ENCODE results near the gene SEC24C. TPM values are rescaled to one million over a fixed set of nuclear protein-coding genes. Genes with fewer than 3 reads are reported as not detected.
"Not testable (repeated sequence)": the region's sequence is repeated elsewhere in the genome, so short reads cannot be mapped to it uniquely, and the experiment has no call there.

SEC24C gene, protein sequence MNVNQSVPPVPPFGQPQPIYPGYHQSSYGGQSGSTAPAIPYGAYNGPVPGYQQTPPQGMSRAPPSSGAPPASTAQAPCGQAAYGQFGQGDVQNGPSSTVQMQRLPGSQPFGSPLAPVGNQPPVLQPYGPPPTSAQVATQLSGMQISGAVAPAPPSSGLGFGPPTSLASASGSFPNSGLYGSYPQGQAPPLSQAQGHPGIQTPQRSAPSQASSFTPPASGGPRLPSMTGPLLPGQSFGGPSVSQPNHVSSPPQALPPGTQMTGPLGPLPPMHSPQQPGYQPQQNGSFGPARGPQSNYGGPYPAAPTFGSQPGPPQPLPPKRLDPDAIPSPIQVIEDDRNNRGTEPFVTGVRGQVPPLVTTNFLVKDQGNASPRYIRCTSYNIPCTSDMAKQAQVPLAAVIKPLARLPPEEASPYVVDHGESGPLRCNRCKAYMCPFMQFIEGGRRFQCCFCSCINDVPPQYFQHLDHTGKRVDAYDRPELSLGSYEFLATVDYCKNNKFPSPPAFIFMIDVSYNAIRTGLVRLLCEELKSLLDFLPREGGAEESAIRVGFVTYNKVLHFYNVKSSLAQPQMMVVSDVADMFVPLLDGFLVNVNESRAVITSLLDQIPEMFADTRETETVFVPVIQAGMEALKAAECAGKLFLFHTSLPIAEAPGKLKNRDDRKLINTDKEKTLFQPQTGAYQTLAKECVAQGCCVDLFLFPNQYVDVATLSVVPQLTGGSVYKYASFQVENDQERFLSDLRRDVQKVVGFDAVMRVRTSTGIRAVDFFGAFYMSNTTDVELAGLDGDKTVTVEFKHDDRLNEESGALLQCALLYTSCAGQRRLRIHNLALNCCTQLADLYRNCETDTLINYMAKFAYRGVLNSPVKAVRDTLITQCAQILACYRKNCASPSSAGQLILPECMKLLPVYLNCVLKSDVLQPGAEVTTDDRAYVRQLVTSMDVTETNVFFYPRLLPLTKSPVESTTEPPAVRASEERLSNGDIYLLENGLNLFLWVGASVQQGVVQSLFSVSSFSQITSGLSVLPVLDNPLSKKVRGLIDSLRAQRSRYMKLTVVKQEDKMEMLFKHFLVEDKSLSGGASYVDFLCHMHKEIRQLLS
- total RNA-seq, result 59.4 and 60.2 TPM in 2 replicates
- polyA plus RNA-seq, result 46.8 and 47.6 TPM in 2 replicates

DNA sequence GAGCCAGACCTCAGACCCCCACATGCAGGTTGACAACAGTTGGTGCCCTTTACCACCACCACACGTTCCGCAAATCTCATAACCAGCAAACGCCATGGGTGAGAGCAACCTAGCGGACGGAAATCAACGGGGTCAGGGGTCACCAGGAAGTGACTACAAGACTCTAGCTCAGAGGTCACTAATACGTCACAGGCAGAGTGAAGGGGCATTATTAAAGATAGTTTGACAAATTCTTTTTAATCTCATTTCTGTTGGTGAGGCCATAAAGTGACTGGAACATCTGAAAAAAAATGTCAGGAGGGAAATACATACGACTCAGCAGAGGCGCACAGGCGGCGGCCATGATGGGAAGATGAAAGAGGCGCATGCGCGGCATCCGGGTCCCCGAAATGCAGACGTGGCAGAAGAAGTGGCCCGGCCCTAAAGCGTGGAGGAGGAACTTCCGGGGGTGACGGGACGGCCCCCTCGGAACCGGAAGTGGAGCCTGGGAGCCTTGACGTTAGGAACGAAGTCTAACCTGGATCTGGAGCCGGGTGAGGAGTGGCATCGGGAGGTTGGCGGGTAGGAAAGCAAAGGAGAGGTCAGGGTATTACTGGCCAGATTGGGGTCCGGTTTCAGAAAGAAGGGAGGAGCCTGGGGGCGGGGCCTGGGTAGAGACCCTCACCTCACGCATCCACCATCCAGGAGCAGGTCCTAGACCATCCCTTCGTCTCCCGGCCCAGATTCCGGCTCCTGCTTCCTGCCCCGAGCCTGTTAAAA lies at the start of gene SEC24C:
TSS of gene SEC24C (plus strand) at position 468 of the 759 bp plus-strand sequence. CDS start 2,461 bp downstream, outside the sequence.
- TF ChIP-seq, protein P1, sequence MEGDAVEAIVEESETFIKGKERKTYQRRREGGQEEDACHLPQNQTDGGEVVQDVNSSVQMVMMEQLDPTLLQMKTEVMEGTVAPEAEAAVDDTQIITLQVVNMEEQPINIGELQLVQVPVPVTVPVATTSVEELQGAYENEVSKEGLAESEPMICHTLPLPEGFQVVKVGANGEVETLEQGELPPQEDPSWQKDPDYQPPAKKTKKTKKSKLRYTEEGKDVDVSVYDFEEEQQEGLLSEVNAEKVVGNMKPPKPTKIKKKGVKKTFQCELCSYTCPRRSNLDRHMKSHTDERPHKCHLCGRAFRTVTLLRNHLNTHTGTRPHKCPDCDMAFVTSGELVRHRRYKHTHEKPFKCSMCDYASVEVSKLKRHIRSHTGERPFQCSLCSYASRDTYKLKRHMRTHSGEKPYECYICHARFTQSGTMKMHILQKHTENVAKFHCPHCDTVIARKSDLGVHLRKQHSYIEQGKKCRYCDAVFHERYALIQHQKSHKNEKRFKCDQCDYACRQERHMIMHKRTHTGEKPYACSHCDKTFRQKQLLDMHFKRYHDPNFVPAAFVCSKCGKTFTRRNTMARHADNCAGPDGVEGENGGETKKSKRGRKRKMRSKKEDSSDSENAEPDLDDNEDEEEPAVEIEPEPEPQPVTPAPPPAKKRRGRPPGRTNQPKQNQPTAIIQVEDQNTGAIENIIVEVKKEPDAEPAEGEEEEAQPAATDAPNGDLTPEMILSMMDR (IDR thresholded peaks at IDR 0.05; ENCODE audit: poor library complexity), result no peak
- TF ChIP-seq EZH2 (IDR thresholded peaks at IDR 0.05; ENCODE audit: borderline replicate concordance) (no peak), EZH2phosphoT487 (IDR thresholded peaks at IDR 0.05; ENCODE audit: low read depth, severe bottlenecking, unreplicated experiment) (no peak)
- no peaks in the 10 kb centered on the region for H4K20me1 ChIP-seq (ENCODE audit: insufficient read depth, poor library complexity, severe bottlenecking)
- peak within 1 kb of the TSS; percentile 97 for H3K27ac ChIP-seq
- H3K4me2 ChIP-seq, result peak within 1 kb of the TSS; percentile 93
- no peaks in the 10 kb centered on the region for H3K9me2 ChIP-seq (replicated peaks; ENCODE audit: insufficient read depth)
- peaks cover 74% of the 10 kb centered on the region for H3K79me2 ChIP-seq
- no peaks in the 10 kb centered on the region for H3K9me3 ChIP-seq (ENCODE audit: low read depth)
- peak within 1 kb of the TSS; percentile 67 for H2AFZ ChIP-seq
- H3K4me1 ChIP-seq (ENCODE audit: insufficient read depth), result peaks cover 19% of the 10 kb centered on the region
- peak; percentile 98 for DNase-seq (ENCODE audit: low spot score)
- peak within 1 kb of the TSS; percentile 72 for H3K4me3 ChIP-seq
- H3K27me3 ChIP-seq, result no peaks in the 10 kb centered on the region
- 1% methylated on average over 36 of the region's 36 CpGs for WGBS (ENCODE audit: low lambda C conversion rate, missing lambda C conversion rate)
- H3K36me3 ChIP-seq (replicated peaks; ENCODE audit: insufficient read depth, low read depth), result no peaks in the 10 kb centered on the region

DNA sequence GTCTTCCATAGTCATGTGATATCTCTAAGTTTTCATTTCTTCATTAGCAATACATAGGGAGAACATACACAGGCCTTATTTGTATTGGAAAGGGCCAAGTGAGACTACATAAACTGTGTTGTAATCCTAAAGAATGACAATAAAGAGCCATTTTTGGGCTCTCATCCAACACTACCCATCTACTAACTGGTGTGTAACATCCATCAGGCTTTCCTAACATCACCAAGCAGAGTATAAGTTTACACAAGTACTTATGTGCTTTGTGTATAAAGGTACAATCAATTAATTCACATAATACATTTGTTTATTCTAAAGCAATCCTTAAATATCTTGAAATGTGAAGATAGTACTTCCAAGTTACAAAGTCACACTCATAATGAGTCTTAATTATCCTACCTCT lies 48.9 kb upstream of the SEC24C start:
- not testable (repeated sequence) for H3K9me2 ChIP-seq (replicated peaks; ENCODE audit: insufficient read depth); H3K4me2 ChIP-seq; H3K27ac ChIP-seq; H3K4me3 ChIP-seq; H2AFZ ChIP-seq; H3K4me1 ChIP-seq (ENCODE audit: insufficient read depth); DNase-seq (ENCODE audit: low spot score); H4K20me1 ChIP-seq (ENCODE audit: insufficient read depth, poor library complexity, severe bottlenecking); H3K79me2 ChIP-seq; H3K9me3 ChIP-seq (ENCODE audit: low read depth); H3K36me3 ChIP-seq (replicated peaks; ENCODE audit: insufficient read depth, low read depth); H3K27me3 ChIP-seq

DNA sequence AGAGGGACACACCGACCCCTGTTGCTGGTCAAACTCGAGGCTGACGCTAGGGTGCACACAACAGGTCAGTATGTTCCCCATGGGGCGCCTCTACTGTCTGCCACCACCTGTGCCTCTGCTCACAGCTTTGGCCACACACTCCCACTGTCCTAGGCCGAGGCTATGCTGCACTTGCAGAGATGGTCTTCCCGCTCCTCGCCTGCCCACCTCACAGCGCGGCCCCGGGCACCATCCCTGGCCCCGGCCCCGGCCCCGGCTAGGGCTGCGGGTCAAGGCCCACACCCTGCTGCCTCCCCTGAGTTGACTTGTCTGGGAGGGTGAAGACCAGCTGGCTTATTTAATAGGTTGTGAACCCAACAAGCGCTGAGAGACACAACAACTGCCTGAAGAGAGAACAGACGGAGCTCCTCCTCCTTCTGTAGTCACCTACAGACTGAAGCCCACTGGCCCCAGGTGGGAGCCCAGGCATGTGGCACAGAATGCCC lies 46.5 kb upstream of the SEC24C start, which contains the start of gene AGAP5:
TSS of gene AGAP5 (minus strand) at position 435 of the 485 bp plus-strand sequence. CDS start at position 81, 354 bp downstream.
- 99% methylated on average over 11 of the region's 16 CpGs for WGBS (ENCODE audit: low lambda C conversion rate, missing lambda C conversion rate)
- not testable (repeated sequence) for H3K27ac ChIP-seq; DNase-seq (ENCODE audit: low spot score); H3K9me2 ChIP-seq (replicated peaks; ENCODE audit: insufficient read depth); H3K79me2 ChIP-seq; H3K9me3 ChIP-seq (ENCODE audit: low read depth); H2AFZ ChIP-seq; H3K4me3 ChIP-seq; H3K4me2 ChIP-seq; H3K36me3 ChIP-seq (replicated peaks; ENCODE audit: insufficient read depth, low read depth); H3K4me1 ChIP-seq (ENCODE audit: insufficient read depth); H3K27me3 ChIP-seq; H4K20me1 ChIP-seq (ENCODE audit: insufficient read depth, poor library complexity, severe bottlenecking)

DNA sequence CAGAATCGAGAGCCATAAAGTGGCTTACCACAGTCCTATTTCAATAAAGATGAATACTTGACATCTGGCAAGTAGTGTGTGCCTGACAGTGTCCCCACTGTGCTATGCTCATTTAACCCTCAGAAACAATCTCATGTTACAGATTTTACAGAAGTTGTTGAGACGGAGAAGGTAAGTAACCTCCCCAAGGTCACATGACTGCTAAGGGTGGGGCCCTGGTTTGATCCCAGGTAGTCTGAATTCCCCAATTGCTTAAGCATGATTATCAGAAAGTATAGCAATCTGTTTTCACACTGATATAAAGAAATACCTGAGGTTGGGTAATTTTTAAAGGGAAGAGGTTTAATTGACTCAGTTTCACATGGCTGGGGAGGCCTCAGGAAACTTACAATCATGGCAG lies 45.4 kb upstream of the SEC24C start:
- DNase-seq (ENCODE audit: low spot score); H4K20me1 ChIP-seq (ENCODE audit: insufficient read depth, poor library complexity, severe bottlenecking); H2AFZ ChIP-seq; H3K9me2 ChIP-seq (replicated peaks; ENCODE audit: insufficient read depth); H3K9me3 ChIP-seq (ENCODE audit: low read depth); H3K27ac ChIP-seq; H3K4me1 ChIP-seq (ENCODE audit: insufficient read depth); H3K4me3 ChIP-seq; H3K27me3 ChIP-seq; H3K36me3 ChIP-seq (replicated peaks; ENCODE audit: insufficient read depth, low read depth); H3K79me2 ChIP-seq; H3K4me2 ChIP-seq: not testable (repeated sequence)
- 88% methylated on average over 2 of the region's 2 CpGs for WGBS (ENCODE audit: low lambda C conversion rate, missing lambda C conversion rate)

DNA sequence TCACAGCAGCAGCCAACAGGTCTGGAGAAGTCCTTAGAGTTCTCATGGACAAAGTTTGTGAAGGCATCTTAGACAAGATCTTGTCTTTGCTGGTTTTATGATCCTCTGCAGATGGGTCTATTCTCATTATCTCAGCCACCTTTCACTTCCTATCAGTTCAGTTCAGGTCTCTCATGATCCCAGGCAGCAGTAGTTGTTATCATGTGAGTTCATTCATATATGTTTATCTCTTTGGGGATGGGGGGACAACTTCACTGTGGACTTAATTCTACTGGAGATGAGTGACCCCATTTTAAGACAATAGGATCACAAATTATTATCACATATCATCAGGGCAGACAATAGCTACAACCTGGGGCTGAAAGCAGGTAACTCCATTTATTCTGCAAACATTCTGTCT lies 40.2 kb upstream of the SEC24C start:
- not testable (repeated sequence) for H4K20me1 ChIP-seq (ENCODE audit: insufficient read depth, poor library complexity, severe bottlenecking); H3K9me3 ChIP-seq (ENCODE audit: low read depth); H3K4me2 ChIP-seq; H3K27ac ChIP-seq; H3K9me2 ChIP-seq (replicated peaks; ENCODE audit: insufficient read depth); H3K4me3 ChIP-seq; H3K27me3 ChIP-seq; H3K79me2 ChIP-seq; H3K36me3 ChIP-seq (replicated peaks; ENCODE audit: insufficient read depth, low read depth); H3K4me1 ChIP-seq (ENCODE audit: insufficient read depth); H2AFZ ChIP-seq; DNase-seq (ENCODE audit: low spot score)

DNA sequence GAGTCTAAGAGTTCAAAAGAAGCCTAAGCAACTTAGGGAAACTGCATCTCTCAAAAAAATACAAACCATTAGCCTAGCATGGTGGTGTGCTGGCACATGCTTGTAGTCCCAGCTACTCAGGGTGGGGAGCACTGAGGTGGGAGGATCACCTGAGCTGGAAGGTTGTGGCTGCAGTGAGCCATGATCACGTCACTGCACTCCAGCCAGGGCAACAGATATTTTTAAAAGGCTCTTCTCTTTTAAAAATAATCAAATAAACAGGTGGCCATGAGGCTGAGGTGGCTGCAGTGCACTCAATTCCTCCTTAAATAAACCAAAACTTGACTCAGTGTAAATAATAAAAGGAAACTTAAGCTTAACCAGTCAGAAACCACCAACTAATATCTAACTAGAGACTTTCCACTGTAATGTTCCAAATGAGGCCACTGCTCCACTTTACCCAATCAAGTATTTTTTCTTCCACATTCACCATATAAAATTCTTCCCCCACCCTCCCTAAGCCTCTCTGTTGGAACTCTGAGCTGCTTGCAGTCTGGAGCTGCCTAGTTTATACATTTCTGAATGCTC lies 38.6 kb upstream of the SEC24C start:
- H3K79me2 ChIP-seq; H4K20me1 ChIP-seq (ENCODE audit: insufficient read depth, poor library complexity, severe bottlenecking); H3K4me1 ChIP-seq (ENCODE audit: insufficient read depth); H3K4me2 ChIP-seq; H3K36me3 ChIP-seq (replicated peaks; ENCODE audit: insufficient read depth, low read depth); H2AFZ ChIP-seq; H3K27me3 ChIP-seq; DNase-seq (ENCODE audit: low spot score); H3K9me3 ChIP-seq (ENCODE audit: low read depth); H3K27ac ChIP-seq; H3K9me2 ChIP-seq (replicated peaks; ENCODE audit: insufficient read depth); H3K4me3 ChIP-seq: not testable (repeated sequence)
- 93% methylated on average over 1 of the region's 1 CpG for WGBS (ENCODE audit: low lambda C conversion rate, missing lambda C conversion rate)
